OCI-LY1 (cell line): ENCODE results near the gene HNRNPLL.

ENCODE experiments used
- EZH2 ChIP-seq: fragments of 200-600 bp; sonication (generic), shearing (Covaris generic); IDR thresholded peaks from 2 replicates; pipeline ENCODE4 v1.8.0; 2017; ENCODE audit warnings: borderline replicate concordance, mixed run types, mild to moderate bottlenecking, antibody characterized with exemption, low read length, moderate library complexity, mixed read lengths
- TF ChIP-seq, protein P1 (sequence below): fragments of 200-600 bp; sonication (generic), shearing (Covaris generic); IDR thresholded peaks from 2 replicates; pipeline ENCODE4 v1.5.1; 2017; ENCODE audit warnings: mild to moderate bottlenecking, antibody characterized with exemption, low read length, moderate library complexity, mixed read lengths

DNA sequence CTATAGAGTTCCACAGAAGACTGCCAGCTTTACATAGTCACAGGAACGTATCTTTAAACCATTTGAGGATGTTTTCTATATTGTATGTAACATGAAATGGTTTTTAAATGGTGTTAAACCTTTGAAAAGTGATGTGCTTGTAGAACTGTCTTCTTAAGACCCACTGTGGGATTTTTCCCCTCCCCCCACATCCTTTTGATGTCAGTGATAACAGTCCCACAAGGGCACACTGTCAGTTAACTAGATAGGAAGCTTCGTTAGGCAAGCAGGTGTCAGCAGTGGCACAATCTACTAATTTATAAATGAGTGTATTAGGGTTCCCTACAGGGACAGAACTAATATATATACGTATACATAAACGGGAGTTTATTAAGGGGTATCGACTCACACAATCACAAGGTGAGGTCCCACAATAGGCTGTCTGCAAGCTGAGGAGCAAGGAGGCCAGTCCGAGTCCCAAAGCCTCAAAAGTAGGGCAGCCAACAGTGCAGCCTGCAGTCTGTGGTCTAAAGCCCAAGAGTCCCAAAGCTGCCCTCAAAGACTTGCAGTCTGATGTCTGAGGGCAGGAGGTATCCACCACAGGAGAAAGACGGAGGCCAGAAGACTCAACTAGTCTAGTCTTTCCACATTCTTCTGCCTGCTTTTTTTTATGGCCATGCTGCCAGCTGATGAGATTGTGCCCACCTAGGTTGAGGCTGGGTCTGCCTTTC is 23.8 kb upstream of the HNRNPLL start:
- TF ChIP-seq, protein P1, sequence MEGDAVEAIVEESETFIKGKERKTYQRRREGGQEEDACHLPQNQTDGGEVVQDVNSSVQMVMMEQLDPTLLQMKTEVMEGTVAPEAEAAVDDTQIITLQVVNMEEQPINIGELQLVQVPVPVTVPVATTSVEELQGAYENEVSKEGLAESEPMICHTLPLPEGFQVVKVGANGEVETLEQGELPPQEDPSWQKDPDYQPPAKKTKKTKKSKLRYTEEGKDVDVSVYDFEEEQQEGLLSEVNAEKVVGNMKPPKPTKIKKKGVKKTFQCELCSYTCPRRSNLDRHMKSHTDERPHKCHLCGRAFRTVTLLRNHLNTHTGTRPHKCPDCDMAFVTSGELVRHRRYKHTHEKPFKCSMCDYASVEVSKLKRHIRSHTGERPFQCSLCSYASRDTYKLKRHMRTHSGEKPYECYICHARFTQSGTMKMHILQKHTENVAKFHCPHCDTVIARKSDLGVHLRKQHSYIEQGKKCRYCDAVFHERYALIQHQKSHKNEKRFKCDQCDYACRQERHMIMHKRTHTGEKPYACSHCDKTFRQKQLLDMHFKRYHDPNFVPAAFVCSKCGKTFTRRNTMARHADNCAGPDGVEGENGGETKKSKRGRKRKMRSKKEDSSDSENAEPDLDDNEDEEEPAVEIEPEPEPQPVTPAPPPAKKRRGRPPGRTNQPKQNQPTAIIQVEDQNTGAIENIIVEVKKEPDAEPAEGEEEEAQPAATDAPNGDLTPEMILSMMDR: no peak
- no peak for TF ChIP-seq EZH2
